BJ (cell line): Measurements from ENCODE around the gene NBEA. TPM values are rescaled to one million over a fixed set of nuclear protein-coding genes. Genes with fewer than 3 reads are reported as not detected.

ENCODE experiments used
- CTCF ChIA-PET: fragments of 350-600 bp; formaldehyde crosslinking; extraction: SDS; loops from one replicate; lab custom pipeline; 2021; ENCODE audit warnings: antibody characterized with exemption, inconsistent platforms; lab: Yijun Ruan, JAX
- POLR2A ChIA-PET: fragments of 300-600 bp; sonication (Branson Sonifier 250); formaldehyde crosslinking; extraction: SDS; loops from one replicate; lab custom pipeline; 2021; ENCODE audit warnings: antibody characterized with exemption; lab: Charles Lee
- DNase-seq: peaks from one replicate; pipeline ENCODE4 v3.0.0-alpha.2; 2011; ENCODE audit warnings: low read depth
- H3K27me3 ChIP-seq: 2 replicates; pipeline ENCODE4 v1.6.0; 2011; ENCODE audit warnings: low read length; ENCODE audit not compliant: control insufficient read depth, insufficient read depth
- H3K36me3 ChIP-seq: 2 replicates; pipeline ENCODE4 v1.5.1; 2011; ENCODE audit warnings: low read length; ENCODE audit not compliant: control insufficient read depth, insufficient read depth
- H3K4me3 ChIP-seq: 2 replicates; pipeline ENCODE4 v1.5.1; 2011; ENCODE audit warnings: low read depth, mild to moderate bottlenecking, control low read depth, low read length
- CTCF ChIP-seq: IDR thresholded peaks from 2 replicates; pipeline ENCODE4 v1.5.1; 2011; ENCODE audit warnings: low read depth, mild to moderate bottlenecking, control low read depth, inconsistent platforms, low read length, moderate library complexity; ENCODE audit not compliant: insufficient read depth
- polyA plus RNA-seq: library from polyadenylated mRNA; depleted of rRNA; stranded (reverse); fragments of >200 nt; gene quantifications from 2 replicates; pipeline ENCODE4 v1.2.3, GENCODE V29; 2011

The NBEA gene
- polyA plus RNA-seq, 1 experiment, result 17.8 TPM

DNA sequence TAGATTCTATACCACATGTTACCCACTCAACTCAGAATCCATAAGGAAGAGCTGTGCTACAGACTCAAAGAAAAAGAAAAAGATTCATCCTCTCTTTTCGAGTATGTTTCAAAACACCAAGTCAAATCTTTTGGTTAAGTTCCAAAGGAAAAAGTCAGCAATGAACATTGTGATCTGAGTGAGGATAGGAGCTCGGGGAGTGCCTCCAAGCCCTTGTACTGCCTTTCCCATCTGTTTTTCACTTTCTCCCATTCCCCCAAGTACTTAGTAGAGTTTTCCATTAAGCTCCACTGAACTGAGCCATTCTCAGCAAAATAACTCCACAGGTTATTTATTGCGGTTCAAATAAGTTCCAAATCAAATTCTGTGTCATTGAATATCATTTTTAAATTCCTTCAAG, 582.1 kb downstream of the NBEA start:
- DNase-seq, result no peak
- POLR2A ChIA-PET, result no interaction called here
- Histone ChIP-seq H3K4me3 (no peak overlapping the region), H3K36me3 (no peaks in the 10 kb centered on the region), H3K27me3 (no peaks in the 10 kb centered on the region)
- TF ChIP-seq CTCF, result no peak
- CTCF ChIA-PET, result interaction anchor here (1.5 kb wide), 1 partner anchor 10 kb away, joined by 3 read pairs; no protein-coding TSS in a partner anchor

DNA sequence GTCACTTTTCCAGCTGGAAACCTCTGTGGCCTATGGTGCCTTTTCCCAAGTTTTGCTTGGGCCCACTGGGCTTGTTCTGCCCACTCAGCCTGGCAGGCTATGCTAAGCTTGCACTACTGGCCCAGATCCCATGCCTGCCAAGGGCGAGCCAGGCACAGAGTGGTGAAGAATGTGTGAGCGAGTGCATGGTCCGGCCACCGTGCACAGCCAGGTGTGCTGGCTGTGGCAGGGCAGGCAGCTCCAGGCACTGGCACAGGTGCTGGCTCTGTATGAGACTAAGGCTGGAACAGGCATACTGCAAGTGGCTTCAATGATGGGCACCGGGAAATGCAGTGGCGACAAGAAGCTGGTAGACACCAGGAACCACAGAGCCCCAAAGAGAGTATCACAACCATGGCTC, 584.5 kb downstream of the NBEA start:
- H3K4me3 ChIP-seq, result no peak overlapping the region
- H3K27me3 ChIP-seq, result no peaks in the 10 kb centered on the region
- ChIA-PET POLR2A (no interaction called here), CTCF (interaction anchor here (1.3 kb wide), 1 partner anchor 10 kb away, joined by 3 read pairs; no protein-coding TSS in a partner anchor)
- DNase-seq, result no peak
- no peak for TF ChIP-seq CTCF
- no peaks in the 10 kb centered on the region for H3K36me3 ChIP-seq

DNA sequence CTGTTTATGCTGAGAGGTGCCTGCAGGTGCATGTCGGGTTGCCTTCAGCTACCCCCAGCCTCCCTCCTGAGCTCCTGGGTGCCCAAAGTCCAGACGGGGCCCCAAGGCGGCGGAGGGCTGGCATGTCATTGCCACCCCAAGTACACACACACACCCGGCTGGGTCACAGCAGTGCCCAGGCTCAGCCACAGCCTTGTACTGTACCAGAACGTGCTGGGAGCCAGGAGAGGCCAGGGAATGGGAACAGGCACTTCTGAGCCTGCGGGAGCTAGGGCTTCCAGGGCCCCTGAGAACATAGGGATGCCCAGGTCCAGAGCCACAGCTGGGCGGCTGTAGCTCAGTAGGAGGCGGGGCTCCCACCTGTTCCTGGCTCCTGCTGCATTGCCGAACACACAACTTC, 585.4 kb downstream of the NBEA start:
- no peaks in the 10 kb centered on the region for H3K27me3 ChIP-seq
- no peak overlapping the region for H3K4me3 ChIP-seq
- POLR2A ChIA-PET, result no interaction called here
- no peaks in the 10 kb centered on the region for H3K36me3 ChIP-seq
- TF ChIP-seq CTCF, result no peak
- CTCF ChIA-PET, result interaction anchor here (1.3 to 1.6 kb wide), 2 partner anchors 11 to 28 kb away, joined by 3 to 4 read pairs; no protein-coding TSS in a partner anchor
- no peak for DNase-seq

- Histone ChIP-seq H3K4me3 (no peak overlapping the region), H3K27me3 (no peaks in the 10 kb centered on the region), H3K36me3 (no peaks in the 10 kb centered on the region)
- TF ChIP-seq CTCF, result no peak
- DNase-seq, result no peak
- ChIA-PET CTCF (interaction anchor here (0.9 kb wide), 1 partner anchor 11 kb away, joined by 3 read pairs; no protein-coding TSS in a partner anchor), POLR2A (no interaction called here)
Measured at GRCh38 chr13:35530147-35530546, 588.1 kb downstream of the NBEA start.

DNA sequence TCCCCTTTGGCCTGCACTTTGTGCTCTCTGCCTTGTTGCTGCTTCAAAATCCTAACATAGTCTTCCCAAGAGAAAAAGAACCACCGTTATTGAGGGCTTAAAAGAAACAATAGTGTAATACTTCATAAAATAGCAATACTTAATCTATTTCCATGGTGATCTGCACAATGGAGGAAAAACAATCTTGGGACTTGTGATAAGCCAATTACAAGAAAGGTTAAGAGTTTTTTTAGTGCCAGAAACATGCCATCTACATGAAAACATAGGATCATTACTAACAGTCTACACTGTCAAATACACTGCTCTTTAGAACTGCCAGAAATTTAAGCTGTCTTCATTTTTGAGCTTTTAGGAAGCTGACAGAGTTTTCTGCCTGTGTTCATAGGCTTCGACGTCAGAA, 588.5 kb downstream of the NBEA start:
- POLR2A ChIA-PET, result interaction anchor here (0.6 kb wide), 1 partner anchor 11 kb away, joined by 3 read pairs; no protein-coding TSS in a partner anchor
- no peak for DNase-seq
- TF ChIP-seq CTCF, result no peak
- Histone ChIP-seq H3K36me3 (no peaks in the 10 kb centered on the region), H3K27me3 (no peaks in the 10 kb centered on the region), H3K4me3 (no peak overlapping the region)
- CTCF ChIA-PET, result interaction anchor here (0.9 kb wide), 1 partner anchor 11 kb away, joined by 3 read pairs; no protein-coding TSS in a partner anchor
